ENCODE measurements around the gene PLAAT4. TPM values are rescaled to one million over a fixed set of nuclear protein-coding genes. Genes with fewer than 3 reads are reported as not detected.

The PLAAT4 gene
- total RNA-seq, 1 experiment from 2014 or later = 0.52 TPM

GRCh38 chr11:63558459-63559157, 22.0 kb downstream of the PLAAT4 start:
- Histone ChIP-seq H3K36me3 (ENCODE audit: control insufficient read depth in 1 of 2, insufficient read depth in 2 of 2, low read length in 2 of 2) (no peaks in the 10 kb centered on the region), H3K79me2 (ENCODE audit: insufficient read depth, low read length) (no peaks in the 10 kb centered on the region), H3K4me1 (ENCODE audit: control insufficient read depth in 1 of 2, insufficient read depth in 2 of 2, low read length in 2 of 2) (no peaks in the 10 kb centered on the region), H3K4me3 (replicated peaks in 1 of 2; ENCODE audit: low read depth in 1 of 2, low read length in 2 of 2) (no peak overlapping the region), H3K27me3 (ENCODE audit: insufficient read depth, low read length) (no peaks in the 10 kb centered on the region), H3K4me2 (ENCODE audit: low read length) (no peak overlapping the region), H2AFZ (ENCODE audit: low read depth, low read length, poor library complexity, severe bottlenecking) (no peak overlapping the region), H4K20me1 (ENCODE audit: insufficient read depth) (no peaks in the 10 kb centered on the region), H3K9me2 (ENCODE audit: insufficient read depth) (no peaks in the 10 kb centered on the region), H3K9me3 (ENCODE audit: control insufficient read depth in 1 of 2, insufficient read depth in 1 of 2, low read depth in 1 of 2, low read length in 2 of 2) (no peaks in the 10 kb centered on the region), H3K9ac (ENCODE audit: low read length) (no peak overlapping the region), H3K27ac (ENCODE audit: low read depth, low read length) (no peak overlapping the region)
- DNase-seq (ENCODE audit: low read depth, low spot score) (no peak), ATAC-seq (no peak)
- TF ChIP-seq EZH2phosphoT487 (IDR thresholded peaks at IDR 0.05; ENCODE audit: borderline replicate concordance) (no peak), EGR1 (IDR thresholded peaks at IDR 0.05; ENCODE audit: low read depth) (no peak), RAD21 (IDR thresholded peaks at IDR 0.05; ENCODE audit: low read depth) (no peak), CTCF (IDR thresholded peaks at IDR 0.05 in 2 of 3, conservative IDR thresholded peaks at IDR 0.05 in 1 of 3; ENCODE audit: borderline replicate concordance in 1 of 3, insufficient read depth in 1 of 3, low read depth in 2 of 3, low read length in 2 of 3) (no peak)
- ChIA-PET RAD21 (ENCODE audit: low non-redundant PET in 1 of 2, low total read pairs in 2 of 2, uncharacterized antibody in 2 of 2, unreplicated experiment in 2 of 2) (no interaction called here), POLR2A (no interaction called here), CTCF (no interaction called here)
- BruUV-seq (replicated peaks) = no TSS peak
- intact Hi-C loops (cut with micrococcal nuclease) = no loop called here

GRCh38 chr11:63560506-63561180, 24.0 kb downstream of the PLAAT4 start:
- no peak overlapping the region for H3K27ac ChIP-seq (ENCODE audit: low read depth, low read length)
- no peak for ATAC-seq
- H3K36me3 ChIP-seq (ENCODE audit: control insufficient read depth in 1 of 2, insufficient read depth in 2 of 2, low read length in 2 of 2) = no peaks in the 10 kb centered on the region
- no TSS peak for BruUV-seq (replicated peaks)
- peaks cover 4 to 10% of the 10 kb centered on the region in 2 experiments; a peak in 1 of 4 replicates for H3K4me1 ChIP-seq (ENCODE audit: control insufficient read depth in 1 of 2, insufficient read depth in 2 of 2, low read length in 2 of 2)
- intact Hi-C loops (cut with micrococcal nuclease) = no loop called here
- H3K9me3 ChIP-seq (ENCODE audit: control insufficient read depth in 1 of 2, insufficient read depth in 1 of 2, low read depth in 1 of 2, low read length in 2 of 2) = no peaks in the 10 kb centered on the region
- H3K4me3 ChIP-seq (replicated peaks in 1 of 2; ENCODE audit: low read depth in 1 of 2, low read length in 2 of 2) = no peak overlapping the region
- RAD21 ChIA-PET (ENCODE audit: low non-redundant PET in 1 of 2, low total read pairs in 2 of 2, uncharacterized antibody in 2 of 2, unreplicated experiment in 2 of 2) = no interaction called here
- no peak overlapping the region for H2AFZ ChIP-seq (ENCODE audit: low read depth, low read length, poor library complexity, severe bottlenecking)
- no peak overlapping the region for H3K9ac ChIP-seq (ENCODE audit: low read length)
- H3K79me2 ChIP-seq (ENCODE audit: insufficient read depth, low read length) = no peaks in the 10 kb centered on the region
- H3K4me2 ChIP-seq (ENCODE audit: low read length) = no peak overlapping the region
- no peaks in the 10 kb centered on the region for H3K27me3 ChIP-seq (ENCODE audit: insufficient read depth, low read length)
- no peak for DNase-seq (ENCODE audit: low read depth, low spot score)
- POLR2A ChIA-PET = no interaction called here
- H3K9me2 ChIP-seq (ENCODE audit: insufficient read depth) = no peaks in the 10 kb centered on the region
- CTCF ChIA-PET = no interaction called here
- H4K20me1 ChIP-seq (ENCODE audit: insufficient read depth) = no peaks in the 10 kb centered on the region
- TF ChIP-seq EZH2phosphoT487 (IDR thresholded peaks at IDR 0.05; ENCODE audit: borderline replicate concordance) (no peak), EZH2 (IDR thresholded peaks at IDR 0.05) (no peak), CTCF (IDR thresholded peaks at IDR 0.05 in 2 of 3, conservative IDR thresholded peaks at IDR 0.05 in 1 of 3; ENCODE audit: borderline replicate concordance in 1 of 3, insufficient read depth in 1 of 3, low read depth in 2 of 3, low read length in 2 of 3) (no peak), MAX (IDR thresholded peaks at IDR 0.05) (no peak), CBX3 (IDR thresholded peaks at IDR 0.05; ENCODE audit: low read depth) (no peak), ZBTB33 (IDR thresholded peaks at IDR 0.05; ENCODE audit: extremely low read depth, insufficient replicate concordance, low read length) (no peak), JUND (IDR thresholded peaks at IDR 0.05) (no peak), SP1 (IDR thresholded peaks at IDR 0.05; ENCODE audit: low read depth) (no peak), POLR2AphosphoS5 (IDR thresholded peaks at IDR 0.05; ENCODE audit: low read depth, low read length) (no peak), RAD21 (IDR thresholded peaks at IDR 0.05; ENCODE audit: low read depth) (no peak)
